Stimulated activated CD4-positive, alpha-beta T cell treated with anti-CD3 and anti-CD28 coated beads, Interleukin-4, amount 100 ng/mL, for 24 hours (primary cell): ENCODE results near the gene SLC38A10.

Source experiments
- DNase-seq: peaks from one replicate; pipeline ENCODE4 v3.0.0-alpha.2; 2020

SLC38A10 gene

DNA sequence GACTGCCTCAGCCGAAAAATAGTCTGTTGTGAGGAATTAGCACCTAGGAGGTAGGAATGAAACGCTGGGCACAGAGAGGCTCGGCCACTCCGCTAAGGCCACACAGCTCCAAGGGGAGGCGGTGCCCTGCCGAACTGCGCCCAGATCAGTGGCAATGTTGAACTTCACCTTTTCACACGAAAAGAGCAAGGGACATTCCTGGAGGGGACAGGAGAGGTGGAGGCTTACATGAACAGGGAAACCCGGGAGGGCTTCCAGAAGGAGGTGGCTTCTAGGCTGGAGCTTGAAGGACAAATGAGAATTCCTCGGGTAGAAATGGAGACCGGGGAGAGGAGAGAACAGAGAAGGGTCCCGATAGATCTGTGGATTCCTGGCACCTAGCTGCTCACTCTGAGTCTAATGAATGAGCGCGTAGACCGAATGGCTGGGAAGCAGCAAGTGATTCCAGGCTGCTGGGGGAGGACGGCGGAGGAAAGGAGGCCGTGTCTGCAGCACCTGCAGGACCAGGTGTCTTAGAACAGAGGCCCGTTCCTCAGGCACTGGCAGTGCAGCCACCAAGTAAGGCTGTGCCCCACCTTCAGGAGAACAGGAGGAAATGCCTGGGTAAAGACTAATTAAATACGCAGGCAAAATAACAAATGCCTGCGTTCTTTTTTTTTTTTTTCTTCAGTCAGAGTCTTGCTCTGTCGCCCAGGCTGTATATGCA is 722 bp upstream of the SLC38A10 start:
- peak; percentile 48 for DNase-seq

DNA sequence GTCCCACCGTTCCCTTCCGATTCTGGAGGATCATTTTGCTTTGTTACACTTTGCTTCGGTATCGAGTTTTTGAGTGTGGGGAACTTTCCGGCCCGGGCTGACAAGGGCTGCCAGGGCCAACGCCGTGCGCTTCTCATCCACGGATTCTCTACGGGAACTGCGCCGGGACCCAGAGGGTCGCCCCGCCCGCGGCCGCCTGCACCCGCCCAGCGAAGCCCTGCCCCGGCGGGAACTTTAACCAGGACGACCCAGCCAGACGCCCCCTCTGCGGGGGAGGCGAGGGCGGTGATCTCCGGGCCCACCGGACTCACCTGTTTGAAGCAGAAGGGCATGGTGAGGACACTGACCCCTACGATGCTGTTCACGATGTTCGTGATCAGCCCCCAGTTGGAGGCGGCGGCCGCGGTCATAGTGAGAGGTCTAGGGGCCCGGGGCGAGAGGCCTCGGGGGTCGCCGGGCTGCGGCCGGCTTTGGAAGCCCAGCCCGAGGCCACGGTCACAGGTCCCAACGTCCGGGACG is 536 bp downstream of the SLC38A10 start:
- DNase-seq, result peak; percentile 17

DNA sequence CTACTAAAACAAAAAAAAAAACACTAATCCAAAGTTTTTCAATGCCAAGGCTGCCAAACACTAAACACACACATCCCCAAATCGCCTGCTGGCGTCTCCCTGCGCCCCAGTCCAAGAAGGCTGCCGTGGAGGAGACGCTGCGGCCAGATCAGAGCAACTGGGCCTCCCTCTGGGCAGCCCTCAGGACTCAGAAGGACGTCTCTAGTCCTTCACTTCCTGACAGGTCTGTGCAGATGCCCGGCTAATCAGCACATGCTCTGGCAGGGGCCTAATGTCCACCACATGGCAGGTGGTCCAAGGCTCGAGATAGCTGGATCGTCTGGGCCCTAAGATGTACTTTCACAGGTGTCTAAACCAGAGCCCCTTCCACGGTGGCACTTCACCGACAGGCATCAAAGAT is 2.7 kb downstream of the SLC38A10 start:
- DNase-seq, result no peak

DNA sequence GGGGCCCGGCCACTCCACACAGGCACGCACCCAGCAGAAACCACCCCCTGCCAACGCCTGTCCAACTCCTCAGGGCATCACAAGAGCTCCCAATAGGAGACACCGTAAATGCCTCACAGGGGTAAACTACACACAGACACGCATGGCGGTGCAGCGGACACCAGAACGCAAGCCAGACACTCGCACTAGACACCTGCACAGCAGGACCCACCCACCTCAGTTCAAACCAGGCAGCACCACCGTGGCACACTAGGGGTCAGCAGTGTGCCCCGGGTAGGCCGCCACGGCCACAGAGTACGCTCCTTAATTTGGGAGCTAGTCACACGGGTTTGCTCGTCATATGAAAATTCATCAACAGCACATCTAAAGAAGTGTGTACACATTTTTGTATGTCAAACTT is 3.4 kb downstream of the SLC38A10 start:
- peak; percentile 78 for DNase-seq

DNA sequence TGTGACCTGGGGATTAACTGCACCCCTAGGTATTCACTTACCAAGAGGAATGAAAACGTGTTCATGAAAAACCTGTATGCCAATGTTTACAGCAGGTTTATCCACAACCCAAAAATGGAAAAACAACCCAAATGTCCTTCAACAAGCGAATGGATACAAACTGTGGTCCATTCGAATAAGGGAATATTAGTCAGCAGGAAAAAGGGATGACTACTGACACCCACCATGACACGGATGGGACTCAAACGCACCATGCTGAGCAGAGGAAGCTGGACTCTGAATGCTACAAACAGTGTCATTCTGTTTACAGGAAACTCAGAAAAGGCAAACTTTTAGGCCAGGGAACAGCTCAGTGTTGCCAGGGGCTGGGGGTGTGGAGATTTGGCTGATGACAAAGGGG is 4.9 kb downstream of the SLC38A10 start:
- no peak for DNase-seq

DNA sequence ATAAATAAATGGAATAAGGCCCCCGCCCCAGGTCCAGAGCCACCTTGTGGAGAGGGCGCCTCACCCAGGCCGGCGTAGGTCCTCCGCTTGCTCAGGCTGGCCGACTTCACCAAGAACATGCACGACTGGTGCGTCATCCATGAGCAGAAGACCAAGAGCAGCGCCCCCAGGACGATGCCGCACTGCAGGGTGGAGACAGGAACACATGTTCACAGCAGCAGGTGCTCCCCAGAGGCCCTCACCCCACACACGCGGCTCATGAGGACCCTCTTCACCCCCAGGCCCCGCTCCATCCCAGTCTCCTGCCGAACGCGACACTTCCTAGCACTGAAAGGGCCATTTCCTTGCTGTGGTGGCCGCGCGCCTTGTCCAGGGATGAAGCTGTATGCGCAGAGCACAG is 5.5 kb downstream of the SLC38A10 start:
- no peak for DNase-seq

DNA sequence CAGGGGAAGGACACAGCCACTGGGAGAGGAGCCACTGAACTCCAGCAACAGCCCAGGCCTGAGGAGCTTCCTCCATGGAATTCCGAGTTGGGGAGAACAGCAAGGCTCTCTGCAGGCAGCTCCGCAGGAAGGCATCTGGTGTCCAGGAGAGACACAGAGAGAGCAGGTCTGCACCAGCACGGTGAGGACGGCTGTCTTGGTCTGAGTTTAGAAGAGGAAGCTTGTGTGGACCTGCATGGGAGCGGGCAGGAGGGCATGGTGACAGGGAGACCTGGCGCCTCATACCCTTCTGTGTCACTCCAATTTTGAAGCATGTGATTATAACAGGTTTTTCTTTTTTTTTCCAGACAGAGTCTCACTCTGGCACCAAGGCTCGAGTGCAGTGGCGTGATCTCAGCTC is 6.4 kb downstream of the SLC38A10 start:
- no peak for DNase-seq

DNA sequence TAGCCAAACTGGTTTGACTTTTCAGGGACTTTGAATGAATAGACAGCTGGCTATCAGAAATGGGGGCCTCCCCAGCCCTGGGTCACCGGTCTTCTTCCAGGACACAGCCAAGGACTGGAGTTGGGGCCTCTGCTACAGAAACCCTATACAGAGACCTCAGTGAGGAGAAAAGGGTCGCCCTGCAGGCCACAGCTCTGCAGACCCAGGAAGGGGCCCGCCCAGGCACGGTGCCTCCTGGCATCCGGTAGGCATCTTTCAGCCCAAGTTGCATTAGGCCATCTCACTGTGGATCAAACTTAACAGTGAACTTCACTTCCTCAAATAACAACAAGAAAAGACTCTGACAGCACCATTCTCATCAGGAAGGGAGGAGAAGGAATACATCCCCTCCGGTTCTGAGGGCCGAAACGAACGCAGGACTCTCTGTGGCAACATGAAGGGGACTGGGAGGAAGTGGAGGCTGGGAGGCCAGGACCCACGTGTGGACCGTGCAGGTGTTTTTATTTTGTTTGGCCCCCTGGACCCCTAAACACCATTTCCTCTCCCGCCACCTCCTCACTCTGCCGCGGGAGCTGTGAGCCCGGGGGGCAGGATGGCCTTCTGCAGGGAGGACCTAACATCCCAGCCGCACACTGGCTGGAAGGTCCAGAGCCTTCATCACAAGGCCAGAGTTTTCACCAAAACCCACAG is 7.2 kb downstream of the SLC38A10 start:
- DNase-seq, result no peak

DNA sequence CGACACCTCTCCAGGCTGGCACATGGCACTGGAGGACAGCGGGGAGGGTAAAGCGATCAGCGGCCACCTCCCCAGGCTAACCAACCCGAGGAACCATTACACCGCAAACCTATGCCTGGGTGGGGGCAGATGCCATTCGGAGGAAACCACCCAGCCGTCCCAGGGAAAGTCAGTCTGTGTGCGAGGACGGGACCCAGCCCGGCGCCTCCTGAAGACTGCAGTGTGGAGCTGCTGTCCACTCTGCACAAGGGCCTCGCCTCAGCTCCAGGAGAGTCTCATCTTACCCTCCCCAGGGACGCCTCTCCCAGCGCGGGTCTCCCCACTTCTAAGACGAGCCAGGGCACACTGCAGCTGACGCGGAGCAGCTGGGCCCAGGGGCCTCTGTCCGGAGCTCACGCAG is 8.0 kb downstream of the SLC38A10 start:
- no peak for DNase-seq

DNA sequence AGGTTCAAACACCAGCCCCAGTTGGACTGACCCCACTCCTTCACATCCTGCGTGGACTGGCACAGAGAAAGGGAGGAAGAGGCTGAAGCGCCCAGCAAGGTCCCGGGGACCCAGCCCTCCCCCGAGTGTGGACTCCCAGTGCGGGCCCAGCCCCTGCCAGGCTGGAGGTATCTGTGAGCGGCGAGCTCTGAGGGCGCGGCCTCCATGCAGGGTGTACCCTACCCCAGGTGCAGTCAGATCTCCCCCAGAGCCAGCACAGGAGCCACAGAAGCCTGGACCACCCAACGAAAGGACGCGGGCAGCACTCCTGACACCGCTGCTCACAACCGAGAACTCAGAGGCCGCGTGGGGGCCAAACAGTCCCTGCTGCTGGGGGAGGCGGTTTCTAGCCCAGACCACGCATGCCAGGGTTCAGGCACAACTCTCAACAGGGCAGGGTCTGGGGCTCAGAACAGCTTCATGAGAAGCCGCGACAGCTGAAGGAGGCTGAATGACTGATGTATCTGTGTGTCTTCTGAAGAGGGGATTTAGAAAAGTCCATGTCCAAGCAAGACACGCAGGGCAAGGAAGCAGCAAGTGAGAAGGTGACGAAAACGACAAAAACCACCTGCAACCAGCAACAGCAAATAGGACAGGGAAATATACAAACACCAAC is 8.5 kb downstream of the SLC38A10 start:
- DNase-seq, result no peak

DNA sequence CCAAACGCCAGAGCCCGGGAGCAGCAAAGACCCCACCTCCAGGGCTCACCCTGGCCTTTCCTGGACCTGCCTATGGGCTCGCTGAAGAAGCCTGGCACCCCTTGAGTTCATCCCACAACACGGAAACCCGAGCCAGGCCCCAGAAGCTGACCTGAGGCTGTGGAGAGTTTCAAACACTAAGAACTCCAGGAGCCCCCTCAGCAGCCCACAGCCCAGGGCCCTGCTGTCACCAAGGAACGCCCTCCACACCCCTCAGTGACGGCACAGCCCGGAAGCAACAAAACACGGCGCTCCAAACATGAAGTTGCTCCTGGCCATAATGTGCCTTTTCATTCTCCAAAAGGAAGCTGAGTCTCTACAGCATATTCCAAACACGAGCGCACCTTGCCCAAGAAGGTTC is 9.2 kb downstream of the SLC38A10 start:
- no peak for DNase-seq

DNA sequence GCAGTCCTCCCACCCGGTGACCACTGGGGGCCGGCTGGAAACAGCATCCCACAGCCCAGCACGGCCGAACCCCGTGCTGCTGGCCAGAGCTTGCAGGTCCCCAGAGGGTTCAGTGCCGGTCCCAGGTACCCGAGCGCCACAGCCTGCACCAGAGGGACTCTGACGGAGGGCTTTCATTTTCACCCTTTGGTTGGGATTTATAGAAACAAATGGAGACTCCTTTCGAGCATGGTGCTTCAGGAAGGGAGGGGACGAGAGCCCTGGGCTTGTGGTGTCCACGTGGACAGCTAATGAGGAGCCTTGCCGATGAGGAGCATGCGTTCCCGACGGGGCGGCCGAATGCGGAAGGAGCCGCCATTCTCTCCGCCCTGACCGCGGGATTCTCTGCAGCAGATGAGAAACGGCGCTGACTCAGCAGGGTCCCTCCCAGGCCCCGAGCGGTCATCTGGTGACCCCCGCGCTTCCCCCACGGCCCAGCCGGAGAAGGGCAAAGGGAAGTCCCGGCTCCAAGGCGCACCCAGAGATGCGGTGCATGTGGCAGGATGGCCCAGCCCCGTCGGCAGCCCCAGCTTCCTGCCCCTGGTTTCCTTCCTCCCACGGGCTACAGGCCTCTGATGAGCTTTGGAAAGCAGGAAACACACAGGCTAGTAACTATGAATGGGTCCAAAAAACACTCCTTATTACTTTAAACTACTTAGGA is 9.8 kb downstream of the SLC38A10 start:
- DNase-seq, result peak; percentile 67

DNA sequence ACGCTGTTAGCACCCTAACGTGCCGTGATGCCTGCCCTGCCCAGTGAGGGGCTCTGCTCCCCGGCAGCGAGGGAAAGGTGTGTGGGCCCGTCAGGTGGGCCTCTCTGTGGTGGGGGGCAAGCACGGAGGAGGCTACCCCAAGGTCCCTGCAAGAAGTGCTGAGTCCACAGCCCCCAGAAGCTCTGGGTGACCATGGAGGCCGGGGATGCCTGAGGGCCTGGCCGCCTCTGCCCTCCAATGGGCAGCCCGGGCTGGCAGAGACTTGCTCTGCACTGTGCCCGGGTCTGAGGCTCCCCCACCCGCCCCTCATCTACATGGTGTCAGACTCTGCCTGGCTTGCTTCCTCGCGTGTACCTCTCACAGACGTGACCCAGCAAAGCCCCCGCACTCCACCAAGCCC is 12.2 kb downstream of the SLC38A10 start:
- DNase-seq, result no peak

DNA sequence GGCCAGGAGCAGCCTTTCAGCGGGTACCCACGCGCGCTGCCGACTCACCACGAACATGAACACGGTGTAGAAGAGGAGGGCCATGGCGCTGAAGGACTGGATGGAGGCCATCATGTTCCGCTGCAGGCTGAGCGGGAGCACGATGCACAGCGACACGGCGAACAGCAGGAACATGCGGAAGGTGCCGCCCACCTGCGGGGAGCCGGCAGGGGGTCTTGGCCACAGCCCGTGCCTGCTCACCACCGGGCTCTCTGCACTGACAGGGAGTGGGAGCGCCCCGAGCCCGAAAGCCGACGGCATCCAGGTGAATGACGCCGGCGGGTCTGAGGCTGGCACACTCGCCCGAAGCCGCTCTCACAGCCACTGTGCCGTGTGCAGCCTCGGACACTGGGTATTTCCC is 13.0 kb downstream of the SLC38A10 start:
- DNase-seq, result no peak

DNA sequence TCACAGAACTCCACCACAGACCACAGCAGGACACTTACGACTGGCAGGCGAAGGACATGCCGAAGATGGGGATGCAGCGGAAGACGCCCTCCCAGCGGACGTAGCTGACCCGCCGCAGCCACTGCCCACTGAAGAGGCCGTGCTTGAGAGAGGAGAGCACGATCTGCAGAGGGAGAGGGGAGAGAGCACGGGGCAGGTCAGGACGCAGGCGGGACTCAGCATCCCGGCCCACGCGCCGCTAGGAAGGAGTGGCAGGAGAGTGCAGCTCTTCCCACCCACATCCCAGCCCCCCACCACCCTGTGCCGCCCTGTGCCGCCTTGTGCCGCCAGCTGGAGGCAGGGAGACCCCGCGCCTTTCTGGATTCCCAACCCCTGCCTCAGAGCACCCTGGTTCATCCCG is 14.5 kb downstream of the SLC38A10 start:
- DNase-seq, result no peak

DNA sequence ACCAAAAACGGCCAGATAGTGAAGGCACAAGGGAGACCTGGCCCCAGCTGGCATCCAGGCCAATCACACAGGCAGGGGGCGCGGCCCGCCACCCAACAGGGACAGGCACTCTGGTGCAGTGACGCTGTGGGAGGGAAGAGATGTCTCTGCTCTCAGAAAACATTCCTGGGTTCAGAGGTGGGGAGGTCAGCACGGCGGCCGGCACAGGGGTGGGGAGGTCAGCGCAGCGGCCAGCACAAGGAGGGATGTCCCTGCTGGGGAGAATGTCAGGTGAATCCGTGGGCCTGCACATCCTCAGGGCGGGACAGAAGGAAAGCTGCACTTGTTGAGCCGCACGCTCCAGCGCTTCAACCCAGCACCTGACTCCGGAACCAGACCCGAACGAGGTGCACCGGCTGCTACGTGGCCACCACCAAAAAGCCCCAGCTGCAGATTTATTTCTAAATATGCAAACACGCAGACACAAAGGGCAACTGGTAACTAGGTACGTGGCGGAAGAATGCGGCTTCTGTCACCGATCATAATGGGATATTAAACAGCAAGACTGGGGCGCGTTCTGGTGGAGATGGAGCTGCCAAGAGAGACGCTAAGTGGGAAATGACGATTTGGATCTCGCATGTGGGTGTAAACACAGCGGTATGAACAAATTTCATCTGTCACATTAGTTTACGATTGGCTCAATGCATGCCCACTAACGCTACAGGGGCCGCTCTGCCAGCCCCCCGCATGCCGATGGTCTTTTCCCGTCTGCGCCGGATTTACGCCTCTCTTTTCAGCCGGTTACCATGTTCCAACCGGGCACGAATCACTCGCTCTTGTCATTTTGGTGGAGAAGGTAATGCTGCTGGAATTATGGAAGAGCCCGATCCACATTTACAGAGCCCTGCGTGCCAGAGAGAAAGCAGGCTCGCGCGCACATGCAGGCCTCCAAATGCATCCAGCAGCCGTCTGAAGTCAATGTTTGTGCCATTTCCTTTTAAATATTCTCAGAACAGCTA is 15.5 kb downstream of the SLC38A10 start:
- DNase-seq, result no peak

DNA sequence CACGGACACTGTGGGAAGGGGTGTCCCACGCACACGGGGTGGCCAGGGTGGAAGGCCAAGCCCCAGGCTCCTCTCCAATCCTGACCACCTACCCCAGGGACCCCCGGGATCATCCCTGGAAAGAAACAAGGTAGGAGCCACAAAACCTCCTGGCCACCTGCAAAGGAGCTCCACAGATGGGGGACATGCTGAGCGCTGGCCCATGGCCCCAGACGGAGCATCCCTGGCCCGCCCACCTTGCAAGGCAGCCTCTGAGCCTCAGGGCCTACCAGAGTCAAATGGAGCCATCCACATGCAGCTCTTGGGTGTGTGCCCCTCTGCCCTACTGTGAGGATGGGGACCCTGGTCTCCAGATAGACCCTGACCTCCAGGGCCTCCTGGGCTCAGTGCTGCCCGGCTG is 16.3 kb downstream of the SLC38A10 start:
- no peak for DNase-seq

DNA sequence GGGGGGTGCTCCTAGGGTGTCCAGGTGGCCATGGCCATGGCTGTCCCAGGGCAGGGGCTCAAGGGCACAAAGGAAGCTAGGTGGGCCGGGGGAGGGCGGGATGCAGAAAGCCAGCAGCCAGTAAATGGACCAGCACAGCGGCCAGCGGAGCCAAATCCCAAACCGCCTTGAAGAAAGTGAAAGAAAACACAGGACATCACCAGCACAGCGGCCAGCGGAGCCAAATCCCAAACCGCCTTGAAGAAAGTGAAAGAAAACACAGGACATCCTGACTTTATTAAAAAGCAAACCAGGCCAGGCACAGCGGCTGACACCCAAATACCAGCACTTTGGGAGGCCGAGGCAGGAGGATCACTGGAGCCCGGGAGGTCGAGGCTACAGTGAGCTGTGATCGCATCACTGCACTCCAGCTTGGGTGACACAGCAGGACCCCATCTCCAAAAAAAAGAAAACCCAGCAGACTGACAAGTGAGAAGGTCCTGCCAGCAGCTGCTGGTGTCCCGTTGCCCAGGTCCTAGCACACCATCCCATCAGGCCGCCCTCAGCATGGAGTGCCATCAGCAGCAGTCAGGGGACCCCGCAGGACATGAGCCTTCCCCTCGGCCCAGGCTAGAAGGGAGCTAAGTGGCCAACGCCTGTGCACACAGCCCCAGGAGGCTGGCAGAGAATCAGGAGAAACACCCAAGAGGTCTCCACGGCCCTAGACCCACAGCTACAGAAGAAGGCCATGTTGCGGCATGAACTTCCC is 17.0 kb downstream of the SLC38A10 start:
- DNase-seq, result no peak

DNA sequence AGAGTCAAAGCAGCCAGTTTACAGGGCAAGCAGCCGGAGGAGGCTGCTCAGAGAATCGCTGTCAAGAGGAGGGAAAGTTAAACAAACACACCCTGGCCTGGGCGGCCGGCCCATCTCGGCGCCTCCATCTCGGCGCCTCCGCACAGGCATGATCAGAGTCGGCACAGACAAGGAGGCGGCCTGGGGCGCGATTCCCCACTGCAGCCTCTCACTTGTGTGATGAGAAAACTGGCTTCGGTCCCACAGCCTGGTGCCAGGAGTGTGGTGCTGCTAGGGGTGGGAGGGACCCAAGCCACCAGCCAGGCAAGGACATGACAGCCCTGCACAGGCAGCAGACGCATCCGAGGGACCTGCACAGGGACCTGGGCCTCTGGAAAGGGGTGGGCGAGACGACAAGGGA is 17.7 kb downstream of the SLC38A10 start:
- no peak for DNase-seq

DNA sequence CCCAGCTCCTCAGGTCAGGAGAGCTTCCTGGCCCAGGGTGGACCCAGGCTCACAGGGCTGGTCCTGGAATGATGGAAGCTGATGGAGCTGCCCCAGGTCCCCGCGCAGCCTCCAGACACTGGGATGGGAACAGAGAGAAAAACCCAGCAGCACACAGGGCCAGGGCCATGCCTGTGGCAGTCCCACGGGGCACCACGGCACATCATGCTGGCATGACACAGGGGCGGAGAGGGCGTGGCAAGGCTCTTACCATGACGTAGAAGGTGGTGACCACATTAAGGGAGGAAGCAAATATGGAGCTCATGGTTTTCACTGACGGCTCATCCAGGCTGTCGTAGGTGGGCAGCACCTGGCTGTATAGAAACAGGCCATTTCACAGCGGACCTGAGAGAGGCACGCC is 18.3 kb downstream of the SLC38A10 start:
- DNase-seq, result no peak

DNA sequence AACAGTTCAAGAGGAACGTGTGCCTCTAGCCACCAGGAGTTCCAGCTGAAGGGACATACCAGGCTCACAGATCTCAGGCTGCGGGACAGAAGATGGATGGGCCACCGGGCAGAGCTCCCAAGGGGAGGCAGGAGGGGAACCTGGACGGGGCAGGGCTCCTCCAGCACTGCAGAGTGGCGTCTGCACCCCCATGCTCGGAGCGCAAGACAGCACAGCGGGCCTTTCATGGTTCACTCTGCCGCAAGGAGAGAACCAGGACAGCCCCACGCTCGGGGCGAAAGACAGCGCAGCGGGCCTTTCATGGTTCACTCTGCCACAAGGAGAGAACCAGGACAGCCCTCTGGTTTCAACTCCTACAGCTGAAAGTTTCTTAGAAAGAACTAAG is 20.6 kb downstream of the SLC38A10 start:
- no peak for DNase-seq
